GM23248 (cell line): ENCODE data around the gene WTAP.

Source experiments
- EZH2 ChIP-seq: fragments of 200-600 bp; sonication (generic); IDR thresholded peaks from 2 replicates; pipeline ENCODE4 v1.6.1; 2018; ENCODE audit warnings: antibody characterized with exemption, mild to moderate bottlenecking; ENCODE audit not compliant: insufficient read depth, poor library complexity, severe bottlenecking
- EZH2phosphoT487 ChIP-seq: fragments of 200-600 bp; sonication (generic); IDR thresholded peaks from 2 replicates; pipeline ENCODE4 v1.6.1; 2018; ENCODE audit warnings: antibody characterized with exemption, moderate library complexity, mild to moderate bottlenecking, low read depth; ENCODE audit not compliant: insufficient read depth

DNA sequence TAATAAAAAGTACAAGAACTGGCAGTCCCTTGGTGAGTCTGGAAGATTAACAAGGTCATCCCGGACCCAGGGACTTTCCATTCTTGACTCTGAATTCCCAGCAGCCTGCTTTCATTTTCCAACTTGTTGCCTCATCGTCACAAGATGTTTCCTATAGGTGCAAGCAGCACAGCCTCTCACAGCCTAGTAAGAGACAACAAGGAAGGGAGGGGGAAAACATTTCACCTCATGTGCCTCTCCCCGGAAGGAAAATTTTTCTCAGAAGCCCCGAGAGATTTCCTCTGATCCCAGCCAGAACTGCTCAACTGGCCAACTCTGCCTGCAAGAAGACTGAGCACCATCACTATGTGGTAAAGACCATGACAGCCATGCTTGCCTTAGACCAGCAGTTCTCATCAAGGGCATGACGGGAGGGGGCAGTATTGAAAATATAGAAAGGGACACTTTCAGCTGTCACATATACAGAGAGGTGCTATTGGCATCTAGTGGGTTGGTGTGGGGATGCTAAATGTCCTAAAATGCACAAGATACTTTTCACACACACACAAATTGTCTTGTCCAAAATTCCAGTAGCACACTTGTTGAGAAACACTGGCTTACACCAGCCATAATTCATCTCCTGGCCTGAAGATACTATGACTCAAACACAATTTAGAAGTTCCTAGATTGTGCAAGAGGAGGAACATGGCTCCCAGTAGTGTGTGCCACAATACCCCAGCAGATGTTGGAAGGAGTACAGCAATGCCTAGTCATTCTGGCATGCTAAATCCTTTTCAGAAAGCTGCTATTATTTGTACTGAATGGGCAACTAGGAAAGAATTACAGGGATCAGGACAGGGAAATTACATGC is 10.8 kb upstream of the WTAP start:
- TF ChIP-seq EZH2 (no peak), EZH2phosphoT487 (0 out of 2 replicates have a peak, but pooled peaks have one; percentile 20)
